ENCODE measurements around the gene HECTD4.
A peak's percentile ranks its signal among the peaks of the same experiment; 100 is the strongest.

Gene HECTD4

DNA sequence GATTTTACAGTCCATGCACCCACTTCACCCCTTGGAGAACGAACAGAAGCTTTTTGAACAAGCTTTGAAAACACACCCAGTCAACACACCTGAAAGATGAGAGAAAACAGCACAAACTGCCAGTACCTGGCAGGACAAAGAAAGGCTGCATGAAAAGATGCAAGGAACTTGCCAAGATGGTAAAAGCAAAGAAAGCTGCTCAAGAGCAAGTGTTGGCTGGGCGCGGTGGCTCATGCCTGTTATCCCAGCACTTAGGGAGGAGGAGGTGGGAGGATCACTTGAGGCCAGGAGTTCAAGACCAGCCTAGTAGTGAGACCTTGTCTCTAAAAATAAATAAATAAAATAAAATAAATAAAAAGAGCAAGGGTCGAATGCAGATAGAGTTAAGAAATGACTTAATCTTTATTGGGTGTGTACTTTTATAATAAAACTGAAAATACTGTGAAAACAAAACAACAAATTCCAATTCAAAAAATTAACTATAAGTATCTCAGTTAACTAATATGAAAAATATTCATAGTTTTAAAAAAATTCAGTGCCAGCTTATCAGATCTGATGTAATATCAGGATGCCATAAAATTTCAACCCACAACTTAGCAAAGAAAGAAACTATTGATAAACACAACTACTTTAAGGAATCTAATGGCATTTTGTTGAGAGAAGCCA lies 59.2 kb downstream of the HECTD4 start:
- no peak for DNase-seq (ENCODE audit: low read depth)
- no peak for TF ChIP-seq CTCF (conservative IDR thresholded peaks at IDR 0.05; ENCODE audit: control insufficient read depth, insufficient read depth, low read depth, low read length)
- no peak overlapping the region for H3K4me3 ChIP-seq (ENCODE audit: control insufficient read depth, low read depth, low read length)

DNA sequence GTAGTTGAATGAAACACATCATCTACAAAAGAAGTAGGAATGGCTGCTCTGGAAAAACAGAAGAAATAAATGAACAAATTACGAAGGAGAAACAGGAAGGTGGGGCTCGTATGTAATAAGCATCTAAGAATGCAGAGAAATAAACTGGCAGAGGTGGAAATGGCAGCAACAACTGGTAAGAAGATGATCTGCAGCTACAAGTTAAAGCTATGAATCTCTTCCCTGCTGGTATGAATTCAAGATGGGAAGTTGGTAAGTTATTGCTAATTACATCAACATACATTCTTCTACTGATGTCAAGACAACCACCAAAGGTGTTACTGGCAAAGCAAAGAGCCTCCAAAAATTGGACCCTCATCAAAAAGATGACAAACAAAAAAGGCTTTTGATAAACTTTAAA lies 59.8 kb downstream of the HECTD4 start:
- DNase-seq (ENCODE audit: low read depth) = no peak
- TF ChIP-seq CTCF (conservative IDR thresholded peaks at IDR 0.05; ENCODE audit: control insufficient read depth, insufficient read depth, low read depth, low read length) = no peak
- no peak overlapping the region for H3K4me3 ChIP-seq (ENCODE audit: control insufficient read depth, low read depth, low read length)

- TF ChIP-seq CTCF (conservative IDR thresholded peaks at IDR 0.05; ENCODE audit: control insufficient read depth, insufficient read depth, low read depth, low read length) = no peak
- DNase-seq (ENCODE audit: low read depth) = no peak
- no peak overlapping the region for H3K4me3 ChIP-seq (ENCODE audit: control insufficient read depth, low read depth, low read length)
Measured at GRCh38 chr12:112321245-112321644, 61.0 kb downstream of the HECTD4 start.

GRCh38 chr12:112319395-112319794 lies 62.8 kb downstream of the HECTD4 start:
- no peak for TF ChIP-seq CTCF (conservative IDR thresholded peaks at IDR 0.05; ENCODE audit: control insufficient read depth, insufficient read depth, low read depth, low read length)
- DNase-seq (ENCODE audit: low read depth) = no peak
- no peak overlapping the region for H3K4me3 ChIP-seq (ENCODE audit: control insufficient read depth, low read depth, low read length)

GRCh38 chr12:112317481-112317880 lies 64.8 kb downstream of the HECTD4 start:
- H3K4me3 ChIP-seq (ENCODE audit: control insufficient read depth, low read depth, low read length) = no peak overlapping the region
- no peak for DNase-seq (ENCODE audit: low read depth)
- TF ChIP-seq CTCF (conservative IDR thresholded peaks at IDR 0.05; ENCODE audit: control insufficient read depth, insufficient read depth, low read depth, low read length) = no peak

DNA sequence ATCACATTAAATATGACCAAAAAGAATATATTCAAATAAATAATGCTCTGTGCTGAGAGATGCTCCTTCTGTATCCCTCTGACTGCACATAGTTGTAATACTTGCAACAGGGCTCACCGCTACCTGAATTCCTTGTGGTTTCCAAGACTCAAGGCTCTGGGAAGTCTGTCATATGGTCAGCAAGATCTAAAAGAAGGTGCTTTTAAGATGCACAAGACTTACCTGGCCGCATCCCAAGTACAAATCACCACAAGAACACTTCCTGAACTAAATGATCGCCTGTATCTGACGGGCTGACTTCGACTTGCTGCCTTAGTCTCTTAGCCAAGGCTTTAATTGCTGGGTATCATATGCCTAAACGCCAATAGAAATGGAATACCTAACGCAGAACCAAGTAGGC lies 67.2 kb downstream of the HECTD4 start:
- TF ChIP-seq CTCF (conservative IDR thresholded peaks at IDR 0.05; ENCODE audit: control insufficient read depth, insufficient read depth, low read depth, low read length) = no peak
- DNase-seq (ENCODE audit: low read depth) = no peak
- no peak overlapping the region for H3K4me3 ChIP-seq (ENCODE audit: control insufficient read depth, low read depth, low read length)

GRCh38 chr12:112309797-112310196 lies 72.4 kb downstream of the HECTD4 start:
- H3K4me3 ChIP-seq (ENCODE audit: control insufficient read depth, low read depth, low read length) = no peak overlapping the region
- TF ChIP-seq CTCF (conservative IDR thresholded peaks at IDR 0.05; ENCODE audit: control insufficient read depth, insufficient read depth, low read depth, low read length) = no peak
- peak; percentile 35 for DNase-seq (ENCODE audit: low read depth)

Measured in fibroblast of mammary gland (primary cell).